Nephron (organoid): ENCODE data around the gene CDC6.

Experiments used
- H3K27ac Mint-ChIP-seq, 3 experiments: 2 replicates each; pipeline ENCODE4 v1.8.0; 2020; ENCODE audit warnings: mixed read lengths in 3 of 3, mild to moderate bottlenecking in 2 of 3, moderate library complexity in 1 of 3
- H3K27me3 Mint-ChIP-seq: 2 replicates; pipeline ENCODE4 v1.8.0; 2021; ENCODE audit warnings: low read depth, mild to moderate bottlenecking, moderate library complexity, mixed read lengths
- H3K36me3 Mint-ChIP-seq: 2 replicates; pipeline ENCODE4 v1.8.0; 2020; ENCODE audit warnings: low read depth, mixed read lengths
- H3K4me1 Mint-ChIP-seq: 2 replicates; pipeline ENCODE4 v1.8.0; 2020; ENCODE audit warnings: mixed read lengths
- H3K4me3 Mint-ChIP-seq, 3 experiments: 2 replicates each; pipeline ENCODE4 v1.8.0; 2020; ENCODE audit warnings: mild to moderate bottlenecking in 3 of 3, mixed read lengths in 3 of 3, moderate library complexity in 2 of 3
- H3K9me3 Mint-ChIP-seq: 2 replicates; pipeline ENCODE4 v1.8.0; 2020; ENCODE audit warnings: mixed read lengths
- CTCF ChIP-seq, 3 experiments: fragments of 200-600 bp; sonication (generic); IDR thresholded peaks; one replicate each; pipeline ENCODE4 v1.5.0; 2021; ENCODE audit warnings: antibody characterized with exemption in 3 of 3; ENCODE audit not compliant: unreplicated experiment in 3 of 3

The CDC6 gene

GRCh38 chr17:40349477-40349894, 61.8 kb downstream of the CDC6 start:
- no peaks in the 10 kb centered on the region for H3K27me3 Mint-ChIP-seq
- TF ChIP-seq CTCF (IDR thresholded peaks at IDR 0.05; ENCODE audit: unreplicated experiment in 3 of 3): no peak
- peak overlapping the region; percentile 63 to 81 (median 74) for H3K4me3 Mint-ChIP-seq
- H3K4me1 Mint-ChIP-seq: peaks cover 82% of the 10 kb centered on the region
- H3K27ac Mint-ChIP-seq: peak overlapping the region; percentile 95
- H3K36me3 Mint-ChIP-seq: peaks cover 36% of the 10 kb centered on the region
- H3K9me3 Mint-ChIP-seq: no peaks in the 10 kb centered on the region

- peak overlapping the region; percentile 95 for H3K27ac Mint-ChIP-seq
- TF ChIP-seq CTCF (IDR thresholded peaks at IDR 0.05; ENCODE audit: unreplicated experiment in 3 of 3): no peak
- H3K4me1 Mint-ChIP-seq: peaks cover 83% of the 10 kb centered on the region
Measured at GRCh38 chr17:40349895-40350688, 62.4 kb downstream of the CDC6 start.

GRCh38 chr17:40350689-40351358, 63.1 kb downstream of the CDC6 start:
- Mint-ChIP-seq H3K27ac (peak overlapping the region; percentile 95), H3K9me3 (no peaks in the 10 kb centered on the region), H3K4me3 (peak overlapping the region; percentile 63 to 81 (median 74)), H3K4me1 (peaks cover 89% of the 10 kb centered on the region), H3K27me3 (peaks cover 4% of the 10 kb centered on the region), H3K36me3 (peaks cover 44% of the 10 kb centered on the region)
- TF ChIP-seq CTCF (IDR thresholded peaks at IDR 0.05; ENCODE audit: unreplicated experiment in 3 of 3): no peak

More at GRCh38 chr17:40349895-40350688, 62.4 kb downstream of the CDC6 start:
- H3K27me3 Mint-ChIP-seq: peaks cover 4% of the 10 kb centered on the region
- H3K4me3 Mint-ChIP-seq: peak overlapping the region; percentile 63 to 81 (median 74)
- H3K9me3 Mint-ChIP-seq: no peaks in the 10 kb centered on the region
- H3K36me3 Mint-ChIP-seq: peaks cover 40% of the 10 kb centered on the region

GRCh38 chr17:40351359-40352236, 63.9 kb downstream of the CDC6 start:
- Mint-ChIP-seq H3K4me3 (peak overlapping the region; percentile 34 to 67 (median 63)), H3K9me3 (no peaks in the 10 kb centered on the region), H3K27ac (peak overlapping the region; percentile 84 to 95 (median 95)), H3K36me3 (peaks cover 44% of the 10 kb centered on the region), H3K27me3 (peaks cover 4% of the 10 kb centered on the region), H3K4me1 (peaks cover 81% of the 10 kb centered on the region)
- no peak for TF ChIP-seq CTCF (IDR thresholded peaks at IDR 0.05; ENCODE audit: unreplicated experiment in 3 of 3)

GRCh38 chr17:40352237-40352778, 64.6 kb downstream of the CDC6 start:
- H3K36me3 Mint-ChIP-seq: peaks cover 44% of the 10 kb centered on the region
- peaks cover 4% of the 10 kb centered on the region for H3K27me3 Mint-ChIP-seq
- H3K4me3 Mint-ChIP-seq: peak overlapping the region; percentile 5 to 63 (median 41)
- H3K4me1 Mint-ChIP-seq: peaks cover 79% of the 10 kb centered on the region
- peak overlapping the region; percentile 70 to 95 (median 95) for H3K27ac Mint-ChIP-seq
- no peak for TF ChIP-seq CTCF (IDR thresholded peaks at IDR 0.05; ENCODE audit: unreplicated experiment in 3 of 3)
- no peaks in the 10 kb centered on the region for H3K9me3 Mint-ChIP-seq
